ENCODE results near the gene OR2A1. TPM values are rescaled to one million over a fixed set of nuclear protein-coding genes. Genes with fewer than 3 reads are reported as not detected.

Gene OR2A1
- total and polyA plus RNA-seq, 7 experiments from 2014 or later: 0.05 to 1.0 (median 0.12) TPM; not detected in 2

Other genes starting within 250 kb of the OR2A1 start
- not detected for gene OR2A25, start 242.6 kb upstream of the OR2A1 start, total RNA-seq
- not detected for gene OR2A25, start 242.6 kb upstream of the OR2A1 start, polyA plus RNA-seq
- not detected for gene OR2A12, start 226.1 kb upstream of the OR2A1 start, total RNA-seq
- gene OR2A12, start 226.1 kb upstream of the OR2A1 start, polyA plus RNA-seq: not detected
- gene OR2A2, start 202.8 kb upstream of the OR2A1 start, total RNA-seq: not detected
- not detected for gene OR2A2, start 202.8 kb upstream of the OR2A1 start, polyA plus RNA-seq
- gene OR2A14, start 189.2 kb upstream of the OR2A1 start, total RNA-seq: not detected
- not detected for gene OR2A14, start 189.2 kb upstream of the OR2A1 start, polyA plus RNA-seq
- 1 to 10 TPM in 4 of 5 experiments, not detected in 1; 1.2 to 6.0 (median 3.4) TPM for gene CTAGE4, start 129.0 kb upstream of the OR2A1 start, total RNA-seq
- under 1 TPM in 1 of 2 donors, not detected in 1; 0.29 TPM for gene CTAGE4, start 129.0 kb upstream of the OR2A1 start, polyA plus RNA-seq
- 1 to 10 TPM in 4 of 5 experiments, under 1 TPM in 1; 0.34 to 4.4 (median 2.5) TPM for gene ARHGEF35, start 116.6 kb upstream of the OR2A1 start, total RNA-seq
- gene ARHGEF35, start 116.6 kb upstream of the OR2A1 start, polyA plus RNA-seq: 1 to 10 TPM; 1.7 to 2.1 TPM
- under 1 TPM in 3 of 5 experiments, not detected in 2; 0.07 to 0.22 (median 0.13) TPM for gene OR2A42, start 72.8 kb upstream of the OR2A1 start, total RNA-seq
- not detected for gene OR2A42, start 72.8 kb upstream of the OR2A1 start, polyA plus RNA-seq
- 1 to 10 TPM; 1.7 to 7.5 (median 4.5) TPM for gene OR2A7, start 47.6 kb upstream of the OR2A1 start, total RNA-seq
- under 1 TPM; 0.31 to 0.52 TPM for gene OR2A7, start 47.6 kb upstream of the OR2A1 start, polyA plus RNA-seq
- under 1 TPM in 4 of 5 experiments, not detected in 1; 0.51 to 0.75 (median 0.55) TPM for gene CTAGE8, start 43.1 kb upstream of the OR2A1 start, total RNA-seq
- gene CTAGE8, start 43.1 kb upstream of the OR2A1 start, polyA plus RNA-seq: under 1 TPM in 1 of 2 donors, not detected in 1; 0.52 TPM
- gene ARHGEF5, start 43.0 kb downstream of the OR2A1 start, total RNA-seq: 10 to 100 TPM in 1 of 5 experiments, 1 to 10 TPM in 4; 5.1 to 11.4 (median 7.3) TPM
- 1 to 10 TPM; 2.0 to 5.0 TPM for gene ARHGEF5, start 43.0 kb downstream of the OR2A1 start, polyA plus RNA-seq
- not detected for gene NOBOX, start 91.3 kb downstream of the OR2A1 start, total RNA-seq
- gene NOBOX, start 91.3 kb downstream of the OR2A1 start, polyA plus RNA-seq: not detected

Data from naive thymus-derived CD4-positive, alpha-beta T cell (primary cell).